GM12878 (cell line): ENCODE measurements around the gene ULK1. TPM values are rescaled to one million over a fixed set of nuclear protein-coding genes. Genes with fewer than 3 reads are reported as not detected.

ENCODE experiments used
- ATAC-seq: fragments of 200-7000 bp; cut with Tn5 transposase; 3 replicates; pipeline ENCODE4 v1.9.1; 2020; ENCODE audit warnings: mild to moderate bottlenecking, moderate library complexity
- BruUV-seq: library from RNA; stranded (reverse); fragments of 400-500 nt; replicated peaks from 2 replicates; lab custom pipeline; 2021; lab: Mats Ljungman, UMichigan
- CTCF ChIA-PET: fragments of 300-600 bp; sonication (Branson Sonifier 250); formaldehyde crosslinking; extraction: SDS; loops from one replicate; lab custom pipeline; 2021; ENCODE audit warnings: inconsistent platforms; lab: Yijun Ruan, JAX
- POLR2A ChIA-PET: fragments of 350-600 bp; formaldehyde crosslinking; extraction: SDS; loops from one replicate; lab custom pipeline; 2021; ENCODE audit warnings: inconsistent platforms; lab: Charles Lee
- RAD21 ChIA-PET: fragments of 300-600 bp; sonication (Branson Sonifier 250); formaldehyde crosslinking; loops from one replicate; lab custom pipeline; 2023; ENCODE audit warnings: antibody characterized with exemption; ENCODE audit not compliant: unreplicated experiment; lab: Charles Lee
- SMC1A ChIA-PET: fragments of 300-600 bp; sonication (Branson Sonifier 250); formaldehyde crosslinking; loops from one replicate; lab custom pipeline; 2023; ENCODE audit not compliant: unreplicated experiment, uncharacterized antibody; lab: Charles Lee
- DNase-seq: peaks from one replicate; pipeline ENCODE4 v3.0.0-alpha.2; 2011; ENCODE audit warnings: low read depth, low spot score
- FAIRE-seq: peaks from 3 replicates; lab custom pipeline; 2011; peaks lifted over from hg19 to GRCh38; lab: Jason Lieb, UNC
- H2AFZ ChIP-seq: 2 replicates; pipeline ENCODE4 v1.6.0; 2011; ENCODE audit warnings: low read depth, low read length, control low read depth; ENCODE audit not compliant: control insufficient read depth
- H3K27ac ChIP-seq: 2 replicates; pipeline ENCODE4 v1.5.1; 2011; ENCODE audit warnings: control low read depth; ENCODE audit not compliant: control insufficient read depth, insufficient read depth
- H3K27me3 ChIP-seq, 2 experiments: replicated peaks in 1 of 2; 2 replicates each; pipeline versions ENCODE4 v1.6.0 to v1.6.1; 2011; ENCODE audit warnings: low read length in 1 of 2; ENCODE audit not compliant: control insufficient read depth in 2 of 2, insufficient read depth in 2 of 2
- H3K36me3 ChIP-seq, 2 experiments: 2 replicates each; pipeline ENCODE4 v1.5.1; 2011; ENCODE audit warnings: low read length in 1 of 2; ENCODE audit not compliant: control insufficient read depth in 2 of 2, insufficient read depth in 2 of 2
- H3K4me1 ChIP-seq: 2 replicates; pipeline ENCODE4 v1.6.1; 2011; ENCODE audit warnings: mild to moderate bottlenecking, low read length, moderate library complexity, mixed read lengths; ENCODE audit not compliant: control insufficient read depth, insufficient read depth
- H3K4me2 ChIP-seq: 2 replicates; pipeline ENCODE4 v1.6.0; 2011; ENCODE audit warnings: control low read depth; ENCODE audit not compliant: control insufficient read depth, insufficient read depth
- H3K4me3 ChIP-seq: fragments of 200-600 bp; sonication (generic); 2 replicates; pipeline ENCODE4 v1.5.1; 2016
- H3K79me2 ChIP-seq: 2 replicates; pipeline ENCODE4 v1.6.0; 2011; ENCODE audit warnings: low read length; ENCODE audit not compliant: control insufficient read depth, insufficient read depth
- H3K9ac ChIP-seq: 2 replicates; pipeline ENCODE4 v1.8.0; 2011; ENCODE audit warnings: low read length, control low read depth, mixed read lengths; ENCODE audit not compliant: control insufficient read depth, insufficient read depth
- H3K9me3 ChIP-seq: replicated peaks from 3 replicates; pipeline ENCODE4 v1.5.1; 2011; ENCODE audit warnings: mild to moderate bottlenecking, low read length; ENCODE audit not compliant: control insufficient read depth, insufficient read depth
- H4K20me1 ChIP-seq: 2 replicates; pipeline ENCODE4 v1.6.0; 2011; ENCODE audit not compliant: control insufficient read depth, insufficient read depth
- BCLAF1 ChIP-seq: fragments of 450-650 bp; IDR thresholded peaks from 2 replicates; pipeline ENCODE4 v1.6.1; 2017; ENCODE audit warnings: antibody characterized with exemption, mild to moderate bottlenecking, moderate library complexity
- CUX1 ChIP-seq: IDR thresholded peaks from 2 replicates; pipeline ENCODE4 v1.6.1; 2012; ENCODE audit warnings: improper control_type of control experiment, low read depth, low read length; ENCODE audit not compliant: insufficient replicate concordance
- E2F4 ChIP-seq: IDR thresholded peaks from 2 replicates; pipeline ENCODE4 v1.6.1; 2012; ENCODE audit warnings: low read depth, low read length, improper control_type of control experiment
- FOXM1 ChIP-seq: IDR thresholded peaks from 2 replicates; pipeline ENCODE4 v1.6.1; 2012; ENCODE audit warnings: low read depth, mild to moderate bottlenecking, inconsistent platforms, low read length, moderate library complexity
- IKZF1 ChIP-seq: fragments of 450-650 bp; conservative IDR thresholded peaks from 2 replicates; pipeline ENCODE4 v1.6.1; 2017; ENCODE audit warnings: antibody characterized with exemption, mild to moderate bottlenecking
- IRF3 ChIP-seq: fragments of 450-650 bp; IDR thresholded peaks from 2 replicates; pipeline ENCODE4 v1.6.1; 2014; ENCODE audit warnings: mild to moderate bottlenecking
- LARP7 ChIP-seq: fragments of 450-650 bp; IDR thresholded peaks from 2 replicates; pipeline ENCODE4 v1.6.1; 2017; ENCODE audit warnings: mild to moderate bottlenecking
- MEF2A ChIP-seq: IDR thresholded peaks from 2 replicates; pipeline ENCODE4 v1.6.1; 2011; ENCODE audit warnings: low read depth, mild to moderate bottlenecking, low read length, moderate library complexity; ENCODE audit not compliant: insufficient read depth
- NBN ChIP-seq: fragments of 450-650 bp; IDR thresholded peaks from 2 replicates; pipeline ENCODE4 v1.6.1; 2016
- NKRF ChIP-seq: fragments of 450-650 bp; conservative IDR thresholded peaks from 2 replicates; pipeline ENCODE4 v1.6.1; 2017; ENCODE audit warnings: mild to moderate bottlenecking, moderate library complexity
- TBL1XR1 ChIP-seq: IDR thresholded peaks from 2 replicates; pipeline ENCODE4 v1.6.1; 2012; ENCODE audit warnings: low read depth, low read length, improper control_type of control experiment
- WGBS: methylation state at CpG from one replicate; pipeline ENCODE4 v1.1.6; 2016; ENCODE audit warnings: low lambda C conversion rate; ENCODE audit not compliant: insufficient replicate concordance, insufficient coverage; ENCODE audit errors: missing lambda C conversion rate; 5-methylcytosine and 5-hydroxymethylcytosine counted together
- in situ Hi-C: fragments of 300-500 bp; cut with MboI; formaldehyde crosslinking; loops from 9 replicates; pipeline ENCODE4 v1.14.3; 2018; ENCODE audit warnings: mixed read lengths
- intact Hi-C: fragments of 100-400 bp; cut with micrococcal nuclease; formaldehyde crosslinking; loops from one replicate; pipeline ENCODE4 v1.14.2; 2022; ENCODE audit not compliant: unreplicated experiment
- polyA plus RNA-seq, 11 experiments: library from polyadenylated mRNA; depleted of rRNA in 4 of 11; unstranded in 6 of 11; stranded (reverse) in 5 of 11; fragments of >200 nt; fragmentation: Nextera tagmentation in 4 of 11; fragmentation: Illumina TruSeq in 1 of 11; extraction: Ambion mirVana in 4 of 11; extraction: Trizol in 1 of 11; gene quantifications; 1 replicate in 1 of 11; 2 replicates in 10 of 11; pipeline versions ENCODE4 v1.2.1 to v1.2.3, GENCODE V29; 2011 to 2016; ENCODE audit warnings: inconsistent platforms in 2 of 11, missing spikeins in 2 of 11, low read depth in 1 of 11
- total RNA-seq, 4 experiments: library from RNA; depleted of rRNA in 3 of 4; stranded (reverse); fragments of >200 nt in 3 of 4; fragmentation: Illumina TruSeq in 1 of 4; extraction: Trizol in 1 of 4; gene quantifications; 2 replicates each; pipeline versions ENCODE4 v1.2.1 to v1.2.3, GENCODE V29; 2013 to 2021

The ULK1 gene
- total and polyA plus RNA-seq, 10 of the 15 experiments (the other 5 are each of a cell fraction or from before 2014, with no cell fraction given) = 0.13 to 14.1 (median 1.5) TPM

- FAIRE-seq = no peak
- no peaks in the 10 kb centered on the region for H4K20me1 ChIP-seq
- no peaks in the 10 kb centered on the region for H3K79me2 ChIP-seq
- in situ Hi-C loops = no loop called here
- no peak overlapping the region for H3K4me3 ChIP-seq
- no peaks in the 10 kb centered on the region for H3K9me3 ChIP-seq
- no peak for ATAC-seq
- H3K4me2 ChIP-seq = no peak overlapping the region
- SMC1A ChIA-PET = no interaction called here
- no TSS peak for BruUV-seq
- CTCF ChIA-PET = no interaction called here
- no peak overlapping the region for H3K27ac ChIP-seq
- no peak overlapping the region for H3K9ac ChIP-seq
- H3K36me3 ChIP-seq = no peaks in the 10 kb centered on the region; a peak in 2 of 4 replicates
- DNase-seq = no peak
- no peaks in the 10 kb centered on the region for H3K27me3 ChIP-seq
- no peak overlapping the region for H2AFZ ChIP-seq
- intact Hi-C loops = no loop called here
- 70% methylated on average over 14 of the region's 20 CpGs for WGBS
- RAD21 ChIA-PET = no interaction called here
- peaks cover 8% of the 10 kb centered on the region for H3K4me1 ChIP-seq
- POLR2A ChIA-PET = no interaction called here
- TF ChIP-seq NKRF (no peak), LARP7 (no peak), BCLAF1 (no peak), IKZF1 (no peak), MEF2A (no peak), TBL1XR1 (no peak), IRF3 (no peak), NBN (no peak), FOXM1 (no peak), E2F4 (no peak), CUX1 (no peak)
Measured at GRCh38 chr12:131918311-131919050, 24.1 kb downstream of the ULK1 start.
